HG02588 (cell line): ENCODE data around the gene ZNF548.
"Not testable (repeated sequence)": the region's sequence is repeated elsewhere in the genome, so short reads cannot be mapped to it uniquely, and the experiment has no call there.

Experiments
- ATAC-seq: cut with Tn5 transposase; IDR thresholded peaks from one replicate; pipeline ENCODE4 v1.9.1; 2021; ENCODE audit warnings: mild to moderate bottlenecking, moderate library complexity; ENCODE audit not compliant: unreplicated experiment

ZNF548 gene

GRCh38 chr19:57389730-57390598 is at the start of gene ZNF548:
Gene ZNF548 (plus strand): TSS chr19:57389854. CDS start chr19:57390100, 246 bp downstream.
- ATAC-seq = peak; percentile 98

- no peak for ATAC-seq
Measured at GRCh38 chr19:57342582-57342981, 47.1 kb upstream of the ZNF548 start.

- no peak for ATAC-seq
Measured at GRCh38 chr19:57348136-57348535, 41.5 kb upstream of the ZNF548 start.

GRCh38 chr19:57350877-57351805 is 38.5 kb upstream of the ZNF548 start, which contains the start of gene ZNF304:
Gene ZNF304 (plus strand): TSS chr19:57351271. CDS start chr19:57351665, 394 bp downstream.
- peak; percentile 97 for ATAC-seq

GRCh38 chr19:57351867-57352266 is 37.8 kb upstream of the ZNF548 start:
- ATAC-seq = no peak

DNA sequence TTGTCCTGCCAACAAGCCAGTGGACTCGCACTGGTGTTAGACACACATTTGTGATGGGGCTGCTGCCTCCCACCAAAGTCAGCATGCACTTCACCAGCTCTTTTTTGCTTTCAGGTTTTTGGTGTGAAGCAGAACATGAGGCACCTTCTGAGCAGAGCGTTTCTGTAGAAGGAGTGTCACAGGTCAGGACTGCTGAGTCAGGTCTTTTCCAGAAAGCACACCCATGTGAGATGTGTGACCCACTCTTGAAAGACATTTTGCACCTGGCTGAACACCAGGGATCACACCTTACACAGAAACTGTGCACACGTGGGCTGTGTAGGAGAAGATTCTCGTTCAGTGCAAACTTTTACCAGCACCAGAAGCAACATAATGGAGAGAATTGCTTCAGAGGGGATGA is 33.7 kb upstream of the ZNF548 start:
- ATAC-seq = no peak

DNA sequence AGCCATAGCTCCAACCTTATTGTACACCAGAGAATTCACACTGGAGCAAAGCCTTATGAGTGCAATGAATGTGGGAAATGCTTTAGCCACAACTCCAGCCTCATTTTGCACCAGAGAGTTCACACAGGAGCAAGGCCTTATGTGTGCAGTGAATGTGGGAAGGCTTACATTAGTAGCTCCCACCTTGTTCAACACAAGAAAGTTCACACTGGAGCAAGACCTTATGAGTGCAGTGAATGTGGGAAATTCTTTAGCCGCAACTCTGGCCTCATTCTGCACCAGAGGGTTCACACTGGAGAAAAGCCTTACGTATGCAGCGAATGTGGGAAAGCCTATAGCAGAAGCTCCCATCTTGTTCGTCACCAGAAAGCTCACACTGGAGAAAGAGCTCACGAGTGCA is 32.2 kb upstream of the ZNF548 start:
- ATAC-seq = no peak

GRCh38 chr19:57359300-57359699 is 30.4 kb upstream of the ZNF548 start:
- no peak for ATAC-seq

DNA sequence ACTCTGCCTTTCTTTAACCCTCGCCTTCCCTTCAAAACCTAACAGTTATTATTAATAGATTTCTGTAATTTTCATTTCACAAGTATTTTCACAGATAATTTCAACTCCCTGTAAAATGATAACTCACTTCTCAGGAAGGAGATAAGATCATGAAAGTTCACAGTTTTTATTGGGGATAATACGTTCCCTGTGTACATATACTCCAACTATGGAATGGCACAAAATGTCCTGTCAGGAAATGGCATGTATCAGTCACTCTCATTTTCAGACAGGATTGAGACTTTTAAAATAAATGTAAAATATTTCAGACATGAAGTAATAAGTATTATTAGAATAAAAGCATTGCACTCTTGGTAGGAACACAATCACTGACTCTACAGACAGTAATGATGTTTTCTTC is 27.2 kb upstream of the ZNF548 start:
- no peak for ATAC-seq

GRCh38 chr19:57362997-57363687 is 26.5 kb upstream of the ZNF548 start, which contains the start of the genes TRAPPC2B and ZNF547:
Gene TRAPPC2B (plus strand): TSS chr19:57363551. CDS start chr19:57364834, 1,283 bp downstream.
Gene ZNF547 (plus strand): TSS chr19:57363551. CDS start chr19:57368556, 5,005 bp downstream.
- ATAC-seq = peak; percentile 94

DNA sequence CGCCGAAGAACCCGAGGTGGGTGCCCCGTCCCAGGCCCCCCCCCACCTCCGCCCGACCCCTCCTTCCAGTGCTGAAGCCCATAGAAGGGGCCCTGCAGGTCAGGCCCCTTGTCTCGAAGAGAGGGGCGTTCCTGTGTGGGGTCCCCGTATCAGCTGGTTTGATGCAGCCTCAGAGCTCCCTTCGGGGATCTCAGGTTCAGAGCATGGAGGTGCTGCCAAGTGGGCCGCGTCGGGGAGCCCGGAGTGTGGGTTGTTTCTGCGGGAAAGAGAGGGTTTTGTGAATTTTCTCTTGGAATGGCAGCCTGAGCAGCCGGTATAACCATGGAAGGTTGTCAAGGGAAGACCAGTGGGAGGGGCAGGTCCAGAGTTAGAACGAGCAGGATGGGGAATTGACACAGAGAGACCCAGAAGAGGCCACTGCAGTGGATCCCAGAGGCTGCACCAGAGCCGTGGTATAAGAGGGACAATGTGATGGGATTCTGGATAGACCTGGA is 25.9 kb upstream of the ZNF548 start:
- no peak for ATAC-seq

DNA sequence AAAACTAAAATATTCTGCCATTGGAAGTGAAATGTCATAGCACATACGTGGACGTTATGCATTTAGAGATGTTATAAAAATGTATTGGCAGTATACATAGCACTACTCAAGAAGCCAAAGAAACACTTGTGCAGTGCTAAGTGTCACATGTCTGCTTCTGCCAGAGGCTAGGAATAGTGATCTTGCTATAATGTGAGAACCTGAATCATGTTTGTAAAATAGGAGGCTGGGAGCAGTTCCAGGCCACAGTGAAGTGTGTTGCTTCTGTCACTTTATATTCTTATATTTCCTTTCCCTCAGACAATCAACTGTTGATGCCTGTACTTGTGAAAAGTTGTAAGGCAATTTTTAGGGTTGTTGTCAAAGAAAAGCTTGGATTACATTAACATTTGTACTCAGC is 22.9 kb upstream of the ZNF548 start:
- ATAC-seq = no peak

- ATAC-seq = no peak
Measured at GRCh38 chr19:57374179-57374578, 15.5 kb upstream of the ZNF548 start.

DNA sequence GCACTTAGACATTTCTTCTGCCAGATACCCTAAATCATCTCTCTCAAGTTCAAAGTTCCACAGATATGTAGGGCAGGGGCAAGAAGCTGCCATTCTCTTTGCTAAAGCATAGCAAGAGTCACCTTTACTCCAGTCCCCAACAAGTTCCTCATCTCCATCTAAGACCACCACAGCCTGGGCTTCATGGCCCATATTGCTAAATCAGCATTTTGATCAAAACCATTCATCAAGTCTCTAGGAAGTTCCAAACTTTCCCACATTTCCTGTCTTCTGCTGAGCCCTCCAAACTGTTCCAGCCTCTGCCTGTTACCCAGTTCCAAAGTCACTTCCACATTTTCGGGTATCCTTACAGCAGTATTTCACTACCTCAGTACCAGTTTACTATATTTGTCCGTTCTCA is 15.0 kb upstream of the ZNF548 start:
- ATAC-seq = not testable (repeated sequence)

DNA sequence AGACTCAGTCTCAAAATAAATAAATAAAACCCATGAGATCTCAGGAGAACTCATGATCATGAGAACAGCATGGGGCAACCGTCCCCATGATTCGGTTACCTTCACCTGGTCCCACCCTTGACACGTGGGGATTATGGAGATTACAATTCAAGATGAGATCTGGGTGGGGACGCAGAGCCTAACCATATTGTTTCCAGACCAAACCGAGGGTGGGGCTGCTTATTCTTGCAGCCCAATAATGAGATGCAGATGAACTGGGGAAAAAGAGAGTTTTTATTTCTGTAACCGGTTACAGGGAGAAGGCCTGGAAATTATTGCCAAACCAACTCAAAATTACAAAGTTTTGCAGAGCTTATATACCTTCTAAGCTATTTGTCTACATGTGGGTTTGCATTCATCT is 13.5 kb upstream of the ZNF548 start:
- no peak for ATAC-seq

DNA sequence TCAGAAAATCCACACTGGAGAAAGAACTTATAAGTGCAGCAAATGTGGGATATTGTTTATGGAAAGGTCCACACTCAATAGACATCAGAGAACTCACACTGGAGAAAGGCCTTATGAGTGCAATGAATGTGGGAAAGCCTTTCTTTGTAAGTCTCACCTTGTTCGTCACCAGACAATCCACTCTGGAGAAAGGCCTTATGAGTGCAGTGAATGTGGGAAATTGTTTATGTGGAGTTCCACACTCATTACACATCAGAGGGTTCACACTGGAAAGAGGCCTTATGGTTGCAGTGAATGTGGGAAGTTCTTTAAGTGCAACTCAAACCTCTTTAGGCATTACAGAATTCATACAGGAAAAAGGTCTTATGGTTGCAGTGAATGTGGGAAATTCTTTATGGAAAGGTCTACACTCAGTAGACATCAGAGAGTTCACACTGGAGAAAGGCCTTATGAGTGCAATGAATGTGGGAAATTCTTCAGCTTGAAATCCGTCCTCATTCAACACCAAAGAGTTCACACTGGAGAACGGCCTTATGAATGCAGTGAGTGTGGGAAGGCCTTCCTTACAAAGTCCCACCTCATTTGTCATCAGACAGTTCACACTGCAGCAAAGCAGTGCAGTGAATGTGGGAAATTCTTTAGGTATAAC is 12.0 kb upstream of the ZNF548 start:
- no peak for ATAC-seq

DNA sequence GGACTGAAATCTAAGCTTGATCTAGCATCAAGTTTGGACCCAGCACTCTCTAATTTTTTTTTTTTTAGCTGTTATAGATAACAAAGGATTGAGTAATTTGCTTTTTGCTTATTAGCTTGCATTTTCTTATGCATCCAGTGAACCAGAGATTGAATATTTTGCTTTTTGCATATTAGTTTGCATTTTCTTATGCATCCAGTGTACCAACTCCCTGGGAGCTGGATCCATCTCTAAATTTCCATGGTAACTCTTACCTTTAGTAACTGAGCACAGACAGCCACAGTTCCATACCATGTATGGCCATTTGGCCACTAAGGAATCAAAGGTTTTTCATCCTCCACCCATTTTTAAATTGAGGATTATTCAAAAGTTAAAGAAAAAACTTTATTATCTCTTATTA is 8.7 kb upstream of the ZNF548 start:
- ATAC-seq = no peak

- ATAC-seq = no peak
Measured at GRCh38 chr19:57382806-57383488, 6.7 kb upstream of the ZNF548 start.

DNA sequence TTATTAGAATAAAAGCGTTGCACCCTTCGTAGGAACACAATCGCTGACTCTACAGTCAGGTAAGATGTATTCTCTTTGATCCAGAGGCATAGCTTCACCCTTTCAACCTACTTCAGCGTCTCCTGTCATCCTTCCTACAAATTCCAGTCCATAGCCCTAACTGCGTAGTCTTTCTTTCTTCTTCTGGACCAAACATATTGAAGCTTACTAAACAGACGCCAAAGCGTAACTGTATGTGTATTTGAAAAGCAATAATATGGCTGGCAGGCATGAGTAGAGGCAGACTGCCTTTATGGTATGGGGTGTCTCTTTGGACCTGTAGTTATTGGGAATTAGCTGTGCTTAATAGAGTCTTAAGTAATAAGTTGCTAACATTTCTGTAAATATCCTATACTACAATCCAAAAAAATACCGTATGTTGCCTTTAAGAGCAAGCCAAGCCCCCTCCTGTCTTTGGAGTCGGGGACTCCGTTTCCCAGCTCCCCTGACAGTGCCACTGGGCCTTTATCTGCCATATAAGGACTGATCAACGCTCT is 392 bp upstream of the ZNF548 start:
- ATAC-seq = no peak
